GM23338 (cell line): ENCODE measurements around the gene NYAP2. TPM values are rescaled to one million over a fixed set of nuclear protein-coding genes. Genes with fewer than 3 reads are reported as not detected.

ENCODE experiments used
- ATAC-seq: fragments of 200-7000 bp; cut with Tn5 transposase; 3 replicates; pipeline ENCODE4 v1.9.1; 2020
- DNase-seq: peaks from one replicate; pipeline ENCODE4 v3.0.0-alpha.2; 2015; ENCODE audit warnings: low spot score
- H2AFZ ChIP-seq: fragments of 200-600 bp; sonication (generic); 2 replicates; pipeline ENCODE4 v1.8.0; 2016; ENCODE audit warnings: antibody characterized with exemption, mild to moderate bottlenecking, moderate library complexity
- H3F3A ChIP-seq: fragments of 200-600 bp; sonication (generic); replicated peaks from 2 replicates; pipeline ENCODE4 v1.8.0; 2017; ENCODE audit warnings: antibody characterized with exemption, mixed run types, low read depth
- H3K27ac ChIP-seq: fragments of 200-600 bp; sonication (generic); 2 replicates; pipeline ENCODE4 v1.6.1; 2016; ENCODE audit warnings: low read depth
- H3K27me3 ChIP-seq: fragments of 200-600 bp; sonication (generic); 2 replicates; pipeline ENCODE4 v1.8.0; 2016; ENCODE audit warnings: mild to moderate bottlenecking, mixed run types, moderate library complexity; ENCODE audit not compliant: insufficient read depth
- H3K36me3 ChIP-seq: fragments of 200-600 bp; sonication (generic); 2 replicates; pipeline ENCODE4 v1.8.0; 2016; ENCODE audit warnings: mild to moderate bottlenecking; ENCODE audit not compliant: insufficient read depth
- H3K4me1 ChIP-seq: fragments of 200-600 bp; sonication (generic); 2 replicates; pipeline ENCODE4 v1.8.0; 2016; ENCODE audit warnings: mild to moderate bottlenecking, moderate library complexity; ENCODE audit not compliant: insufficient read depth
- H3K4me2 ChIP-seq: fragments of 200-600 bp; sonication (generic); 2 replicates; pipeline ENCODE4 v1.7.1; 2017; ENCODE audit warnings: mixed run types
- H3K4me3 ChIP-seq: fragments of 200-600 bp; sonication (generic); 2 replicates; pipeline ENCODE4 v1.6.1; 2016; ENCODE audit warnings: mixed run types
- H3K79me2 ChIP-seq: fragments of 200-600 bp; sonication (generic); replicated peaks from 2 replicates; pipeline ENCODE4 v1.8.0; 2017; ENCODE audit warnings: mild to moderate bottlenecking; ENCODE audit not compliant: insufficient read depth
- H3K9me2 ChIP-seq: fragments of 200-600 bp; sonication (generic); 2 replicates; pipeline ENCODE4 v1.8.0; 2017; ENCODE audit not compliant: insufficient read depth
- H4K20me1 ChIP-seq: fragments of 200-600 bp; sonication (generic); replicated peaks from 2 replicates; pipeline ENCODE4 v1.8.0; 2017; ENCODE audit warnings: mild to moderate bottlenecking; ENCODE audit not compliant: insufficient read depth
- H3K27ac Mint-ChIP-seq: 2 replicates; pipeline ENCODE4 v1.8.0; 2020; ENCODE audit warnings: inconsistent platforms, mild to moderate bottlenecking, moderate library complexity, mixed read lengths
- H3K27me3 Mint-ChIP-seq: 3 replicates; pipeline ENCODE4 v1.8.0; 2022; ENCODE audit warnings: low read depth, mild to moderate bottlenecking, moderate library complexity, mixed read lengths, inconsistent platforms; ENCODE audit not compliant: insufficient read depth, poor library complexity
- H3K36me3 Mint-ChIP-seq: 3 replicates; pipeline ENCODE4 v1.8.0; 2021; ENCODE audit warnings: low read depth, mild to moderate bottlenecking, inconsistent platforms, moderate library complexity, mixed read lengths
- H3K4me1 Mint-ChIP-seq: 3 replicates; pipeline ENCODE4 v1.8.0; 2020; ENCODE audit warnings: mild to moderate bottlenecking, inconsistent platforms, mixed read lengths
- H3K4me3 Mint-ChIP-seq: 3 replicates; pipeline ENCODE4 v1.8.0; 2021; ENCODE audit warnings: moderate library complexity, mild to moderate bottlenecking, inconsistent platforms, mixed read lengths
- H3K9me3 Mint-ChIP-seq: 3 replicates; pipeline ENCODE4 v1.8.0; 2020; ENCODE audit warnings: moderate library complexity, mild to moderate bottlenecking, inconsistent platforms, mixed read lengths
- CREB1 ChIP-seq: fragments of 250-450 bp; sonication (Bioruptor Pico); IDR thresholded peaks from 2 replicates; pipeline ENCODE4 v1.5.0; 2020; ENCODE audit warnings: low read depth, mild to moderate bottlenecking, moderate library complexity
- EZH2 ChIP-seq: fragments of 200-600 bp; sonication (generic); IDR thresholded peaks from one replicate; pipeline ENCODE4 v1.8.0; 2017; ENCODE audit warnings: antibody characterized with exemption, mild to moderate bottlenecking, low read depth; ENCODE audit not compliant: unreplicated experiment
- EZH2phosphoT487 ChIP-seq: fragments of 200-600 bp; sonication (generic); IDR thresholded peaks from one replicate; pipeline ENCODE4 v1.8.1; 2018; ENCODE audit warnings: antibody characterized with exemption; ENCODE audit not compliant: unreplicated experiment
- JUNB ChIP-seq: IDR thresholded peaks from one replicate; pipeline ENCODE4 v1.6.1; 2016; ENCODE audit warnings: antibody characterized with exemption; ENCODE audit not compliant: unreplicated experiment
- NANOG ChIP-seq: IDR thresholded peaks from 2 replicates; pipeline ENCODE4 v1.6.1; 2016; ENCODE audit warnings: antibody characterized with exemption, borderline replicate concordance
- POLR2AphosphoS5 ChIP-seq: IDR thresholded peaks from 2 replicates; pipeline ENCODE4 v1.6.1; 2016; ENCODE audit warnings: antibody characterized with exemption, low read depth
- STAT1 ChIP-seq: IDR thresholded peaks from one replicate; pipeline ENCODE4 v1.6.1; 2016; ENCODE audit warnings: antibody characterized with exemption; ENCODE audit not compliant: unreplicated experiment
- ZNF114 ChIP-seq: fragments of 250-450 bp; sonication (Bioruptor Pico); IDR thresholded peaks from 2 replicates; pipeline ENCODE4 v1.5.0; 2020; ENCODE audit warnings: mild to moderate bottlenecking, moderate library complexity
- ZNF331 ChIP-seq: fragments of 250-450 bp; sonication (Bioruptor Pico); IDR thresholded peaks from 2 replicates; pipeline ENCODE4 v1.5.0; 2020; ENCODE audit warnings: low read depth, mild to moderate bottlenecking, moderate library complexity
- polyA plus RNA-seq: library from polyadenylated mRNA; unstranded; fragments of >200 nt; fragmentation: Nextera tagmentation; extraction: Ambion mirVana; gene quantifications from 2 replicates; pipeline ENCODE4 v1.2.1, GENCODE V29; 2016
- total RNA-seq: library from RNA; depleted of rRNA; stranded (reverse); fragments of >200 nt; shearing (Covaris generic); gene quantifications from 2 replicates; pipeline ENCODE4 v1.2.3, GENCODE V29; 2014
- TF ChIP-seq, protein P1 (sequence below): fragments of 250-450 bp; sonication (Bioruptor Pico); IDR thresholded peaks from 2 replicates; pipeline ENCODE4 v1.5.0; 2020; ENCODE audit warnings: mild to moderate bottlenecking, moderate library complexity
- TF ChIP-seq, protein P2 (sequence below), 2 experiments: fragments of 200-600 bp in 1 of 2; sonication (generic) in 1 of 2; conservative IDR thresholded peaks; 2 replicates each; pipeline versions ENCODE4 v1.5.1 to v1.6.1; 2016 to 2017; ENCODE audit warnings: antibody characterized with exemption in 2 of 2, low read depth in 2 of 2, mild to moderate bottlenecking in 2 of 2, moderate library complexity in 1 of 2
- TF ChIP-seq, protein P3 (sequence below): IDR thresholded peaks from 2 replicates; pipeline ENCODE4 v1.6.1; 2016; ENCODE audit warnings: antibody characterized with exemption
- TF ChIP-seq, protein P4 (sequence below): IDR thresholded peaks from one replicate; pipeline ENCODE4 v1.6.1; 2018; ENCODE audit warnings: antibody characterized with exemption; ENCODE audit not compliant: unreplicated experiment

NYAP2 gene
- total and polyA plus RNA-seq, 2 experiments from 2014 or later = not detected

DNA sequence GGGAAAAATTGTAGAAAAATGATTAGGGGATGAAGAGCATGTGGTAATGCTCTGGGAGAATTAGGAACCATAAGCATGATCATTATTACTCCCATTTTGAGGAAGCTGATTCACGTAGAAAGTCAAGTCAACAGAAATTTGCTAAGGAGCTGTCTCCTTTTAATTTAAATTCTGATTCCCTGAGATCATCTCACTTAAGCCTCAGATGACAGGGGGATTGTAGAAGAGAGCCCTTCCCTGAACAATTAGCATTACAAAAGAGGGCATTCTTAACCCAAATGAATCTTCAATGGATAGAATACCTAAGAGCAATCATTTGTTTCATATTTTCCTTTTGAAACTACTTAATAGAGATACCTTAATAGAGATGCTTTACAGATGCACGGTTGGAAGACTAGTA, 267.9 kb downstream of the NYAP2 start:
- H3F3A ChIP-seq = no peaks in the 10 kb centered on the region
- H3K36me3 ChIP-seq = no peaks in the 10 kb centered on the region
- no peaks in the 10 kb centered on the region for H3K79me2 ChIP-seq
- no peaks in the 10 kb centered on the region for H3K9me2 ChIP-seq
- Mint-ChIP-seq H3K4me3 (no peak overlapping the region), H3K36me3 (no peaks in the 10 kb centered on the region), H3K27ac (no peak overlapping the region; the same call in 1 of the 2 replicates), H3K4me1 (peaks cover 37% of the 10 kb centered on the region), H3K27me3 (peaks cover 2% of the 10 kb centered on the region), H3K9me3 (no peaks in the 10 kb centered on the region)
- DNase-seq (peak; percentile 80), ATAC-seq (peak; percentile 77)
- no peak for TF ChIP-seq POLR2AphosphoS5
- TF ChIP-seq EZH2 = no peak
- no peak for TF ChIP-seq NANOG
- TF ChIP-seq JUNB = no peak
- TF ChIP-seq, protein P1, sequence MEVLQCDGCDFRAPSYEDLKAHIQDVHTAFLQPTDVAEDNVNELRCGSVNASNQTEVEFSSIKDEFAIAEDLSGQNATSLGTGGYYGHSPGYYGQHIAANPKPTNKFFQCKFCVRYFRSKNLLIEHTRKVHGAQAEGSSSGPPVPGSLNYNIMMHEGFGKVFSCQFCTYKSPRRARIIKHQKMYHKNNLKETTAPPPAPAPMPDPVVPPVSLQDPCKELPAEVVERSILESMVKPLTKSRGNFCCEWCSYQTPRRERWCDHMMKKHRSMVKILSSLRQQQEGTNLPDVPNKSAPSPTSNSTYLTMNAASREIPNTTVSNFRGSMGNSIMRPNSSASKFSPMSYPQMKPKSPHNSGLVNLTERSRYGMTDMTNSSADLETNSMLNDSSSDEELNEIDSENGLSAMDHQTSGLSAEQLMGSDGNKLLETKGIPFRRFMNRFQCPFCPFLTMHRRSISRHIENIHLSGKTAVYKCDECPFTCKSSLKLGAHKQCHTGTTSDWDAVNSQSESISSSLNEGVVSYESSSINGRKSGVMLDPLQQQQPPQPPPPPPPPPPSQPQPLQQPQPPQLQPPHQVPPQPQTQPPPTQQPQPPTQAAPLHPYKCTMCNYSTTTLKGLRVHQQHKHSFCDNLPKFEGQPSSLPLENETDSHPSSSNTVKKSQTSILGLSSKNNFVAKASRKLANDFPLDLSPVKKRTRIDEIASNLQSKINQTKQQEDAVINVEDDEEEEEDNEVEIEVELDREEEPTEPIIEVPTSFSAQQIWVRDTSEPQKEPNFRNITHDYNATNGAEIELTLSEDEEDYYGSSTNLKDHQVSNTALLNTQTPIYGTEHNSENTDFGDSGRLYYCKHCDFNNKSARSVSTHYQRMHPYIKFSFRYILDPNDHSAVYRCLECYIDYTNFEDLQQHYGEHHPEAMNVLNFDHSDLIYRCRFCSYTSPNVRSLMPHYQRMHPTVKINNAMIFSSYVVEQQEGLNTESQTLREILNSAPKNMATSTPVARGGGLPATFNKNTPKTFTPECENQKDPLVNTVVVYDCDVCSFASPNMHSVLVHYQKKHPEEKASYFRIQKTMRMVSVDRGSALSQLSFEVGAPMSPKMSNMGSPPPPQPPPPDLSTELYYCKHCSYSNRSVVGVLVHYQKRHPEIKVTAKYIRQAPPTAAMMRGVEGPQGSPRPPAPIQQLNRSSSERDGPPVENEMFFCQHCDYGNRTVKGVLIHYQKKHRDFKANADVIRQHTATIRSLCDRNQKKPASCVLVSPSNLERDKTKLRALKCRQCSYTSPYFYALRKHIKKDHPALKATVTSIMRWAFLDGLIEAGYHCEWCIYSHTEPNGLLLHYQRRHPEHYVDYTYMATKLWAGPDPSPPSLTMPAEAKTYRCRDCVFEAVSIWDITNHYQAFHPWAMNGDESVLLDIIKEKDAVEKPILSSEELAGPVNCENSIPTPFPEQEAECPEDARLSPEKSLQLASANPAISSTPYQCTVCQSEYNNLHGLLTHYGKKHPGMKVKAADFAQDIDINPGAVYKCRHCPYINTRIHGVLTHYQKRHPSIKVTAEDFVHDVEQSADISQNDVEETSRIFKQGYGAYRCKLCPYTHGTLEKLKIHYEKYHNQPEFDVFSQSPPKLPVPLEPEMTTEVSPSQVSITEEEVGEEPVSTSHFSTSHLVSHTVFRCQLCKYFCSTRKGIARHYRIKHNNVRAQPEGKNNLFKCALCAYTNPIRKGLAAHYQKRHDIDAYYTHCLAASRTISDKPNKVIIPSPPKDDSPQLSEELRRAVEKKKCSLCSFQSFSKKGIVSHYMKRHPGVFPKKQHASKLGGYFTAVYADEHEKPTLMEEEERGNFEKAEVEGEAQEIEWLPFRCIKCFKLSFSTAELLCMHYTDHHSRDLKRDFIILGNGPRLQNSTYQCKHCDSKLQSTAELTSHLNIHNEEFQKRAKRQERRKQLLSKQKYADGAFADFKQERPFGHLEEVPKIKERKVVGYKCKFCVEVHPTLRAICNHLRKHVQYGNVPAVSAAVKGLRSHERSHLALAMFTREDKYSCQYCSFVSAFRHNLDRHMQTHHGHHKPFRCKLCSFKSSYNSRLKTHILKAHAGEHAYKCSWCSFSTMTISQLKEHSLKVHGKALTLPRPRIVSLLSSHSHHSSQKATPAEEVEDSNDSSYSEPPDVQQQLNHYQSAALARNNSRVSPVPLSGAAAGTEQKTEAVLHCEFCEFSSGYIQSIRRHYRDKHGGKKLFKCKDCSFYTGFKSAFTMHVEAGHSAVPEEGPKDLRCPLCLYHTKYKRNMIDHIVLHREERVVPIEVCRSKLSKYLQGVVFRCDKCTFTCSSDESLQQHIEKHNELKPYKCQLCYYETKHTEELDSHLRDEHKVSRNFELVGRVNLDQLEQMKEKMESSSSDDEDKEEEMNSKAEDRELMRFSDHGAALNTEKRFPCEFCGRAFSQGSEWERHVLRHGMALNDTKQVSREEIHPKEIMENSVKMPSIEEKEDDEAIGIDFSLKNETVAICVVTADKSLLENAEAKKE (CRISPR knock-in tag) = no peak
- no peak for TF ChIP-seq ZNF114
- no peak for TF ChIP-seq STAT1
- TF ChIP-seq, protein P2, sequence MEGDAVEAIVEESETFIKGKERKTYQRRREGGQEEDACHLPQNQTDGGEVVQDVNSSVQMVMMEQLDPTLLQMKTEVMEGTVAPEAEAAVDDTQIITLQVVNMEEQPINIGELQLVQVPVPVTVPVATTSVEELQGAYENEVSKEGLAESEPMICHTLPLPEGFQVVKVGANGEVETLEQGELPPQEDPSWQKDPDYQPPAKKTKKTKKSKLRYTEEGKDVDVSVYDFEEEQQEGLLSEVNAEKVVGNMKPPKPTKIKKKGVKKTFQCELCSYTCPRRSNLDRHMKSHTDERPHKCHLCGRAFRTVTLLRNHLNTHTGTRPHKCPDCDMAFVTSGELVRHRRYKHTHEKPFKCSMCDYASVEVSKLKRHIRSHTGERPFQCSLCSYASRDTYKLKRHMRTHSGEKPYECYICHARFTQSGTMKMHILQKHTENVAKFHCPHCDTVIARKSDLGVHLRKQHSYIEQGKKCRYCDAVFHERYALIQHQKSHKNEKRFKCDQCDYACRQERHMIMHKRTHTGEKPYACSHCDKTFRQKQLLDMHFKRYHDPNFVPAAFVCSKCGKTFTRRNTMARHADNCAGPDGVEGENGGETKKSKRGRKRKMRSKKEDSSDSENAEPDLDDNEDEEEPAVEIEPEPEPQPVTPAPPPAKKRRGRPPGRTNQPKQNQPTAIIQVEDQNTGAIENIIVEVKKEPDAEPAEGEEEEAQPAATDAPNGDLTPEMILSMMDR (conservative IDR thresholded peaks at IDR 0.05; ENCODE audit: low read depth in 2 of 2) = no peak
- TF ChIP-seq, protein P3, sequence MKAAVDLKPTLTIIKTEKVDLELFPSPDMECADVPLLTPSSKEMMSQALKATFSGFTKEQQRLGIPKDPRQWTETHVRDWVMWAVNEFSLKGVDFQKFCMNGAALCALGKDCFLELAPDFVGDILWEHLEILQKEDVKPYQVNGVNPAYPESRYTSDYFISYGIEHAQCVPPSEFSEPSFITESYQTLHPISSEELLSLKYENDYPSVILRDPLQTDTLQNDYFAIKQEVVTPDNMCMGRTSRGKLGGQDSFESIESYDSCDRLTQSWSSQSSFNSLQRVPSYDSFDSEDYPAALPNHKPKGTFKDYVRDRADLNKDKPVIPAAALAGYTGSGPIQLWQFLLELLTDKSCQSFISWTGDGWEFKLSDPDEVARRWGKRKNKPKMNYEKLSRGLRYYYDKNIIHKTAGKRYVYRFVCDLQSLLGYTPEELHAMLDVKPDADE = no peak
- no peak for TF ChIP-seq ZNF331
- TF ChIP-seq, protein P4, sequence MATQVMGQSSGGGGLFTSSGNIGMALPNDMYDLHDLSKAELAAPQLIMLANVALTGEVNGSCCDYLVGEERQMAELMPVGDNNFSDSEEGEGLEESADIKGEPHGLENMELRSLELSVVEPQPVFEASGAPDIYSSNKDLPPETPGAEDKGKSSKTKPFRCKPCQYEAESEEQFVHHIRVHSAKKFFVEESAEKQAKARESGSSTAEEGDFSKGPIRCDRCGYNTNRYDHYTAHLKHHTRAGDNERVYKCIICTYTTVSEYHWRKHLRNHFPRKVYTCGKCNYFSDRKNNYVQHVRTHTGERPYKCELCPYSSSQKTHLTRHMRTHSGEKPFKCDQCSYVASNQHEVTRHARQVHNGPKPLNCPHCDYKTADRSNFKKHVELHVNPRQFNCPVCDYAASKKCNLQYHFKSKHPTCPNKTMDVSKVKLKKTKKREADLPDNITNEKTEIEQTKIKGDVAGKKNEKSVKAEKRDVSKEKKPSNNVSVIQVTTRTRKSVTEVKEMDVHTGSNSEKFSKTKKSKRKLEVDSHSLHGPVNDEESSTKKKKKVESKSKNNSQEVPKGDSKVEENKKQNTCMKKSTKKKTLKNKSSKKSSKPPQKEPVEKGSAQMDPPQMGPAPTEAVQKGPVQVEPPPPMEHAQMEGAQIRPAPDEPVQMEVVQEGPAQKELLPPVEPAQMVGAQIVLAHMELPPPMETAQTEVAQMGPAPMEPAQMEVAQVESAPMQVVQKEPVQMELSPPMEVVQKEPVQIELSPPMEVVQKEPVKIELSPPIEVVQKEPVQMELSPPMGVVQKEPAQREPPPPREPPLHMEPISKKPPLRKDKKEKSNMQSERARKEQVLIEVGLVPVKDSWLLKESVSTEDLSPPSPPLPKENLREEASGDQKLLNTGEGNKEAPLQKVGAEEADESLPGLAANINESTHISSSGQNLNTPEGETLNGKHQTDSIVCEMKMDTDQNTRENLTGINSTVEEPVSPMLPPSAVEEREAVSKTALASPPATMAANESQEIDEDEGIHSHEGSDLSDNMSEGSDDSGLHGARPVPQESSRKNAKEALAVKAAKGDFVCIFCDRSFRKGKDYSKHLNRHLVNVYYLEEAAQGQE = no peak
- no peak for TF ChIP-seq EZH2phosphoT487
- TF ChIP-seq CREB1 (CRISPR knock-in tag) = no peak
- H4K20me1 ChIP-seq = no peaks in the 10 kb centered on the region
- no peak overlapping the region for H3K27ac ChIP-seq
- no peak overlapping the region for H2AFZ ChIP-seq
- peak overlapping the region; percentile 23; the same call in 1 of the 2 replicates for H3K4me2 ChIP-seq
- H3K4me3 ChIP-seq = no peak overlapping the region
- peaks cover 18% of the 10 kb centered on the region for H3K4me1 ChIP-seq
- H3K27me3 ChIP-seq = no peaks in the 10 kb centered on the region
